HL-60 (cell line): ENCODE data around the gene GPC1.

Source experiments
- GABPA ChIP-seq: IDR thresholded peaks from 2 replicates; pipeline ENCODE4 v1.6.1; 2012; ENCODE audit warnings: low read depth
- POLR2AphosphoS5 ChIP-seq: IDR thresholded peaks from 2 replicates; pipeline ENCODE4 v1.6.1; 2012; ENCODE audit warnings: low read depth
- SPI1 ChIP-seq: IDR thresholded peaks from 2 replicates; pipeline ENCODE4 v1.6.1; 2012; ENCODE audit warnings: low read depth, mild to moderate bottlenecking, borderline replicate concordance
- TF ChIP-seq, protein P1 (sequence below): IDR thresholded peaks from one replicate; pipeline ENCODE4 v1.5.1; 2011; ENCODE audit warnings: low read length, control low read depth, inconsistent platforms; ENCODE audit not compliant: insufficient read depth
- TF ChIP-seq, protein P2 (sequence below): IDR thresholded peaks from 2 replicates; pipeline ENCODE4 v1.6.1; 2012; ENCODE audit warnings: low read depth; ENCODE audit not compliant: insufficient replicate concordance

DNA sequence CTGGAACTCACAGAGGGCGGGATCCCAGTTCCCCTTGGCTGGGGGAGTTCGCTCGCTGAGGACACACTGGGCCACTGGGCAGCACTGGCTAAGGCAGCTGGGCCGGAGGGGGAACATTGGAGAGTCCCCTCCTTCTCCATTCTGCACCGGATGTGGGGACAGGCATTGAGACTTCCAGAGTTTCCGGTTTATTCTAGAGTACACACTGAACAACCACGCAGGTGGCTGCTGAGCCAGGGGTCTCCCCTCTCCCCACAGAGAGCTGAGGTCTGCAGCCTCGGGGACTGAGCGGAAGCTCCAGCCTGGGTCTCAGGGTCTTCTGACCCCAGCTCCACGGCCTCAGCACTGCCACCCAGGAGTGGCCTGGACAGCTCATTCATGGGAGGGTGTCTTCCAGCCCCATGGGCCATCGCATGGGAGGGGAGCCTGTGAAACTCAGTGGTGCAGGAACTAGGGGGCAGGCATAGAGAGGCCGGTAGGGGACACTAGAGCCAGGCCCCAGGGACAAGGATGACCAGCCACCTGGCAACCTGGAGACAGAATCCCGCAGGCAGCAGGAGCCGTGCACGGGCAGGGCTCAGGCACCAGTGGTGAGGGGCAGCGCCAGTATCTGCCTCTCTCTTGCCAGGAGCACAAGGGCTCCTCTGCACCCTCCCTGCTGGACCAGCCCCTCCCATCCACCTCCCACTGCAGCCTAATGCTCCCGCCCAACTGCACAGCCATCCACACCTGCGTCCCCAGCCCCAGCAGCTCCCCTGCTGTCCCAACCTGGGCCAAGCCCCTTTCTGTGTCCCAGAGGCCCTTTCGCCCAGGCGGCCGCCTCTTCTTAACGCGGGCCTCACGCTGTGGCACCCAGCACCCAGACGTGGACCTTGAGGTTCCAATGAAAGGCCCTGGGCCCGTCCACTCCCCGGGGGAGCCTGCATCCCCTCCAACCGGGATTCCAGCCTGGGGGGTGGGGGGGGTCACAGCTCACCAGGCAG is 45.1 kb upstream of the GPC1 start:
- TF ChIP-seq, protein P1, sequence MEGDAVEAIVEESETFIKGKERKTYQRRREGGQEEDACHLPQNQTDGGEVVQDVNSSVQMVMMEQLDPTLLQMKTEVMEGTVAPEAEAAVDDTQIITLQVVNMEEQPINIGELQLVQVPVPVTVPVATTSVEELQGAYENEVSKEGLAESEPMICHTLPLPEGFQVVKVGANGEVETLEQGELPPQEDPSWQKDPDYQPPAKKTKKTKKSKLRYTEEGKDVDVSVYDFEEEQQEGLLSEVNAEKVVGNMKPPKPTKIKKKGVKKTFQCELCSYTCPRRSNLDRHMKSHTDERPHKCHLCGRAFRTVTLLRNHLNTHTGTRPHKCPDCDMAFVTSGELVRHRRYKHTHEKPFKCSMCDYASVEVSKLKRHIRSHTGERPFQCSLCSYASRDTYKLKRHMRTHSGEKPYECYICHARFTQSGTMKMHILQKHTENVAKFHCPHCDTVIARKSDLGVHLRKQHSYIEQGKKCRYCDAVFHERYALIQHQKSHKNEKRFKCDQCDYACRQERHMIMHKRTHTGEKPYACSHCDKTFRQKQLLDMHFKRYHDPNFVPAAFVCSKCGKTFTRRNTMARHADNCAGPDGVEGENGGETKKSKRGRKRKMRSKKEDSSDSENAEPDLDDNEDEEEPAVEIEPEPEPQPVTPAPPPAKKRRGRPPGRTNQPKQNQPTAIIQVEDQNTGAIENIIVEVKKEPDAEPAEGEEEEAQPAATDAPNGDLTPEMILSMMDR: no peak
- TF ChIP-seq, protein P2, sequence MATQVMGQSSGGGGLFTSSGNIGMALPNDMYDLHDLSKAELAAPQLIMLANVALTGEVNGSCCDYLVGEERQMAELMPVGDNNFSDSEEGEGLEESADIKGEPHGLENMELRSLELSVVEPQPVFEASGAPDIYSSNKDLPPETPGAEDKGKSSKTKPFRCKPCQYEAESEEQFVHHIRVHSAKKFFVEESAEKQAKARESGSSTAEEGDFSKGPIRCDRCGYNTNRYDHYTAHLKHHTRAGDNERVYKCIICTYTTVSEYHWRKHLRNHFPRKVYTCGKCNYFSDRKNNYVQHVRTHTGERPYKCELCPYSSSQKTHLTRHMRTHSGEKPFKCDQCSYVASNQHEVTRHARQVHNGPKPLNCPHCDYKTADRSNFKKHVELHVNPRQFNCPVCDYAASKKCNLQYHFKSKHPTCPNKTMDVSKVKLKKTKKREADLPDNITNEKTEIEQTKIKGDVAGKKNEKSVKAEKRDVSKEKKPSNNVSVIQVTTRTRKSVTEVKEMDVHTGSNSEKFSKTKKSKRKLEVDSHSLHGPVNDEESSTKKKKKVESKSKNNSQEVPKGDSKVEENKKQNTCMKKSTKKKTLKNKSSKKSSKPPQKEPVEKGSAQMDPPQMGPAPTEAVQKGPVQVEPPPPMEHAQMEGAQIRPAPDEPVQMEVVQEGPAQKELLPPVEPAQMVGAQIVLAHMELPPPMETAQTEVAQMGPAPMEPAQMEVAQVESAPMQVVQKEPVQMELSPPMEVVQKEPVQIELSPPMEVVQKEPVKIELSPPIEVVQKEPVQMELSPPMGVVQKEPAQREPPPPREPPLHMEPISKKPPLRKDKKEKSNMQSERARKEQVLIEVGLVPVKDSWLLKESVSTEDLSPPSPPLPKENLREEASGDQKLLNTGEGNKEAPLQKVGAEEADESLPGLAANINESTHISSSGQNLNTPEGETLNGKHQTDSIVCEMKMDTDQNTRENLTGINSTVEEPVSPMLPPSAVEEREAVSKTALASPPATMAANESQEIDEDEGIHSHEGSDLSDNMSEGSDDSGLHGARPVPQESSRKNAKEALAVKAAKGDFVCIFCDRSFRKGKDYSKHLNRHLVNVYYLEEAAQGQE: no peak
- TF ChIP-seq GABPA (no peak), POLR2AphosphoS5 (no peak), SPI1 (no peak)
